Osteoblast (primary cell): Measurements from ENCODE around the gene LRRC58. TPM values are rescaled to one million over a fixed set of nuclear protein-coding genes. Genes with fewer than 3 reads are reported as not detected.

Source experiments
- DNase-seq: peaks from one replicate; pipeline ENCODE4 v3.0.0; 2011; ENCODE audit warnings: low spot score, mixed read lengths; ENCODE audit not compliant: insufficient read length; ENCODE audit errors: missing footprints
- H2AFZ ChIP-seq: 2 replicates; pipeline ENCODE4 v1.6.0; 2011; ENCODE audit warnings: mild to moderate bottlenecking, low read length
- H3K27ac ChIP-seq: 2 replicates; pipeline ENCODE4 v1.5.1; 2011; ENCODE audit warnings: mild to moderate bottlenecking, low read depth, low read length, moderate library complexity
- H3K27me3 ChIP-seq: 2 replicates; pipeline ENCODE4 v1.6.0; 2012; ENCODE audit warnings: mild to moderate bottlenecking, control low read depth, inconsistent platforms, low read length, moderate library complexity; ENCODE audit not compliant: insufficient read depth
- H3K36me3 ChIP-seq: 2 replicates; pipeline ENCODE4 v1.5.1; 2011; ENCODE audit warnings: mild to moderate bottlenecking, low read length, control low read depth, moderate library complexity; ENCODE audit not compliant: insufficient read depth
- H3K4me1 ChIP-seq: 2 replicates; pipeline ENCODE4 v1.5.1; 2011; ENCODE audit warnings: mild to moderate bottlenecking, low read length, control low read depth, moderate library complexity; ENCODE audit not compliant: insufficient read depth
- H3K4me2 ChIP-seq: 2 replicates; pipeline ENCODE4 v1.6.0; 2011; ENCODE audit warnings: mild to moderate bottlenecking, low read length; ENCODE audit not compliant: insufficient read depth
- H3K4me3 ChIP-seq: fragments of 200-600 bp; sonication (generic); 3 replicates; pipeline ENCODE4 v1.5.1; 2012; ENCODE audit warnings: mild to moderate bottlenecking, low read length, inconsistent platforms; ENCODE audit not compliant: insufficient read depth
- H3K79me2 ChIP-seq: 2 replicates; pipeline ENCODE4 v1.6.0; 2012; ENCODE audit warnings: mild to moderate bottlenecking, low read length, control low read depth, inconsistent platforms; ENCODE audit not compliant: insufficient read depth
- H3K9me3 ChIP-seq: 2 replicates; pipeline ENCODE4 v1.5.1; 2011; ENCODE audit warnings: low read depth, low read length, control low read depth
- H4K20me1 ChIP-seq: 2 replicates; pipeline ENCODE4 v1.6.0; 2012; ENCODE audit warnings: mild to moderate bottlenecking, low read length, control low read depth; ENCODE audit not compliant: insufficient read depth
- CTCF ChIP-seq: IDR thresholded peaks from 2 replicates; pipeline ENCODE4 v1.5.1; 2011; ENCODE audit warnings: mild to moderate bottlenecking, low read depth, low read length, moderate library complexity; ENCODE audit errors: extremely low read depth
- total RNA-seq: library from RNA; depleted of rRNA; stranded (reverse); fragments of >200 nt; gene quantifications from 2 replicates; pipeline ENCODE4 v1.2.3, GENCODE V29; 2012

The LRRC58 gene
- 49.8 and 49.9 TPM in 2 replicates for total RNA-seq

- H3K9me3 ChIP-seq: no peaks in the 10 kb centered on the region
- H2AFZ ChIP-seq: peak within 1 kb of the TSS; percentile 94
- TF ChIP-seq CTCF: peak; percentile 13
- peak; percentile 97 for DNase-seq
- peaks cover 28% of the 10 kb centered on the region for H3K4me1 ChIP-seq
- peaks cover 30% of the 10 kb centered on the region for H4K20me1 ChIP-seq
- H3K36me3 ChIP-seq: peaks cover 6% of the 10 kb centered on the region
- H3K4me3 ChIP-seq: peak within 1 kb of the TSS; percentile 90
- peak within 1 kb of the TSS; percentile 82 for H3K27ac ChIP-seq
- peak within 1 kb of the TSS; percentile 88 for H3K4me2 ChIP-seq
- peaks cover 46% of the 10 kb centered on the region for H3K79me2 ChIP-seq
- no peaks in the 10 kb centered on the region for H3K27me3 ChIP-seq
Observed at GRCh38 chr3:120348991-120349854, at the start of gene LRRC58. Gene LRRC58 (minus strand): TSS chr3:120349354. CDS start chr3:120349243, 111 bp downstream.

GRCh38 chr3:120396469-120396868 lies 47.3 kb upstream of the LRRC58 start:
- H3K4me3 ChIP-seq: no peak overlapping the region
- DNase-seq: no peak
- peaks cover 35% of the 10 kb centered on the region for H4K20me1 ChIP-seq
- H2AFZ ChIP-seq: no peak overlapping the region
- H3K9me3 ChIP-seq: no peaks in the 10 kb centered on the region
- H3K4me2 ChIP-seq: no peak overlapping the region
- no peaks in the 10 kb centered on the region for H3K79me2 ChIP-seq
- no peak for TF ChIP-seq CTCF
- H3K27me3 ChIP-seq: no peaks in the 10 kb centered on the region
- H3K36me3 ChIP-seq: peaks cover 80% of the 10 kb centered on the region
- H3K27ac ChIP-seq: no peak overlapping the region
- H3K4me1 ChIP-seq: no peaks in the 10 kb centered on the region

DNA sequence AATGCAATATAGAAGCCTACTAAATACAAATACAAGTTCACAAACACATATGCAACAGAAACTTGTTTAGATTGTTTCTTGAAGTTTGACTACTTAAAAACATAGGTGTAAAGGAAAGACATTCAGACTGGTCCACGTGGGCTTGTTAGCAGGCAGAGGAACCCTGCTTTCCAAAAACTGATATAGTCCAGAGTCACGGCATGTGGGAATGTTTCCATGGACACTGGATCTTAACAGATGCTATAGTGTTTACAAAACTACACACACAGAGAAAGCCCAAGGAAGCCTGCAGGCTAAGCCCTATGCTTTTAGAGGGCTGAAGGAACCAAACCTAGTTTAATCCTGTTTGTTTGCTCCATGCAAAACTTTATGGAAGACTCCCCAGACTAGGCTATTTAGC lies 45.2 kb upstream of the LRRC58 start:
- H3K4me2 ChIP-seq: no peak overlapping the region
- no peak for TF ChIP-seq CTCF
- no peaks in the 10 kb centered on the region for H3K4me1 ChIP-seq
- no peaks in the 10 kb centered on the region for H3K9me3 ChIP-seq
- no peak overlapping the region for H2AFZ ChIP-seq
- no peaks in the 10 kb centered on the region for H3K79me2 ChIP-seq
- DNase-seq: no peak
- peaks cover 58% of the 10 kb centered on the region for H3K36me3 ChIP-seq
- no peak overlapping the region for H3K4me3 ChIP-seq
- no peak overlapping the region for H3K27ac ChIP-seq
- no peaks in the 10 kb centered on the region for H3K27me3 ChIP-seq
- peaks cover 26% of the 10 kb centered on the region for H4K20me1 ChIP-seq

DNA sequence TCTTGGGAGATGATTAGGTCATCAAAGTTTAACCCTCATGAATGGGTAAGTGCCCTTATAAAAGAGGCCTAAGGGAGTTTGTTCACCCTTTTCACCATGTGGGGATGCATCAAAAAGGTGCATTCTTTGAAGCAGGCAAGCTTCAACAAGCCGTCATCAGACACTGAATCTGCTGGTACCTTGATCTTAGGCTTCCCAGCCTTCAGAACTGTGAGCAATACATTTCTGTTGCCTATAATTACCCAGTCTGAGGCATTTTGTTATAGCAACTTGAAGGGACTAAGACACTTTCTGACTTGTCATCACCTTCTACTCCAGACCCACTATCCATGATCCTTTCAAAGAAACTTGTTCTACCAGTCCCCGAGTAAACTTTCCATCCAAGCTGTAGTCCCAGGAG lies 44.6 kb upstream of the LRRC58 start:
- H3K4me2 ChIP-seq: no peak overlapping the region
- peaks cover 53% of the 10 kb centered on the region for H3K36me3 ChIP-seq
- no peaks in the 10 kb centered on the region for H3K9me3 ChIP-seq
- no peak for TF ChIP-seq CTCF
- no peak for DNase-seq
- no peaks in the 10 kb centered on the region for H3K27me3 ChIP-seq
- peaks cover 26% of the 10 kb centered on the region for H4K20me1 ChIP-seq
- H2AFZ ChIP-seq: no peak overlapping the region
- H3K79me2 ChIP-seq: no peaks in the 10 kb centered on the region
- H3K27ac ChIP-seq: no peak overlapping the region
- no peak overlapping the region for H3K4me3 ChIP-seq
- no peaks in the 10 kb centered on the region for H3K4me1 ChIP-seq
